HepG2 (cell line): ENCODE results near the gene LDAH. TPM values are rescaled to one million over a fixed set of nuclear protein-coding genes. Genes with fewer than 3 reads are reported as not detected.

ENCODE experiments used
- CBX5 ChIP-seq: sonication (generic); formaldehyde crosslinking; IDR thresholded peaks from 2 replicates; pipeline ENCODE4 v1.4.0; 2020; ENCODE audit warnings: missing genetic modification reagents, borderline replicate concordance
- FUBP1 ChIP-seq: sonication (generic); formaldehyde crosslinking; IDR thresholded peaks from 2 replicates; pipeline ENCODE4 v1.5.1; 2020; ENCODE audit warnings: missing genetic modification reagents, mild to moderate bottlenecking, borderline replicate concordance
- KIAA2018 ChIP-seq: sonication (generic); formaldehyde crosslinking; IDR thresholded peaks from 2 replicates; pipeline ENCODE4 v1.5.0; 2020; ENCODE audit warnings: mild to moderate bottlenecking, missing genetic modification reagents, borderline replicate concordance
- PHF8 ChIP-seq: sonication (generic); formaldehyde crosslinking; IDR thresholded peaks from 2 replicates; pipeline ENCODE4 v1.5.0; 2020; ENCODE audit warnings: missing genetic modification reagents
- SRSF4 ChIP-seq: fragments of 200-400 bp; formaldehyde crosslinking; IDR thresholded peaks from one replicate; pipeline ENCODE4 v1.6.1; 2018; ENCODE audit warnings: mild to moderate bottlenecking, low read depth, low read length, moderate library complexity; ENCODE audit not compliant: poor library complexity, severe bottlenecking
- TBX2 ChIP-seq: sonication (generic); formaldehyde crosslinking; IDR thresholded peaks from 2 replicates; pipeline ENCODE4 v1.5.0; 2020; ENCODE audit warnings: missing genetic modification reagents, mild to moderate bottlenecking, borderline replicate concordance
- TERF1 ChIP-seq: sonication (generic); formaldehyde crosslinking; IDR thresholded peaks from 2 replicates; pipeline ENCODE4 v1.8.0; 2022; ENCODE audit warnings: mild to moderate bottlenecking, missing genetic modification reagents, moderate library complexity
- ZFP37 ChIP-seq: sonication (generic); formaldehyde crosslinking; IDR thresholded peaks from 2 replicates; pipeline ENCODE4 v1.4.0; 2020; ENCODE audit warnings: missing genetic modification reagents, borderline replicate concordance
- ZNF232 ChIP-seq: sonication (generic); formaldehyde crosslinking; IDR thresholded peaks from 2 replicates; pipeline ENCODE4 v1.4.0; 2020; ENCODE audit warnings: missing genetic modification reagents, borderline replicate concordance
- ZNF263 ChIP-seq: sonication (generic); formaldehyde crosslinking; IDR thresholded peaks from 2 replicates; pipeline ENCODE4 v1.4.0; 2020; ENCODE audit warnings: missing genetic modification reagents
- ZNF333 ChIP-seq: sonication (generic); formaldehyde crosslinking; IDR thresholded peaks from 2 replicates; pipeline ENCODE4 v1.4.0; 2020; ENCODE audit warnings: mild to moderate bottlenecking, missing genetic modification reagents, borderline replicate concordance
- ZNF597 ChIP-seq: sonication (generic); formaldehyde crosslinking; IDR thresholded peaks from 2 replicates; pipeline ENCODE4 v1.5.0; 2020; ENCODE audit warnings: missing genetic modification reagents
- ZNF841 ChIP-seq: sonication (generic); formaldehyde crosslinking; IDR thresholded peaks from 2 replicates; pipeline ENCODE4 v1.8.1; 2023; ENCODE audit warnings: missing genetic modification reagents, borderline replicate concordance
- ZNF850 ChIP-seq: sonication (generic); formaldehyde crosslinking; conservative IDR thresholded peaks from 2 replicates; pipeline ENCODE4 v1.9.0; 2021; ENCODE audit warnings: mild to moderate bottlenecking, missing genetic modification reagents
- polyA plus RNA-seq, 8 experiments: library from polyadenylated mRNA; depleted of rRNA in 3 of 8; stranded (reverse) in 7 of 8; unstranded in 1 of 8; fragments of >200 nt; fragmentation: Illumina TruSeq in 4 of 8; extraction: Trizol in 4 of 8; gene quantifications; 2 replicates each; pipeline versions ENCODE4 v1.2.1 to v1.2.3, GENCODE V29; 2011 to 2016; ENCODE audit warnings: low read depth in 4 of 8, missing spikeins in 1 of 8, mixed read lengths in 1 of 8; ENCODE audit not compliant: insufficient read depth in 1 of 8
- total RNA-seq, 5 experiments: library from RNA; depleted of rRNA; stranded (reverse); fragments of >200 nt; fragmentation: Illumina TruSeq; extraction: Trizol; gene quantifications; 2 replicates each; pipeline ENCODE4 v1.2.3, GENCODE V29; 2016; ENCODE audit warnings: low read depth in 1 of 5

LDAH gene
- total and polyA plus RNA-seq, 2 of the 13 experiments (the other 11 are each of a cell fraction or from before 2014, with no cell fraction given) = 28.8 to 46.2 TPM

- no peak for TF ChIP-seq TERF1 (CRISPR knock-in tag)
- no peak for TF ChIP-seq ZNF232 (CRISPR knock-in tag)
- TF ChIP-seq FUBP1 (CRISPR knock-in tag) = no peak
- TF ChIP-seq ZFP37 = no peak
- TF ChIP-seq ZNF597 = no peak
- TF ChIP-seq TBX2 (CRISPR knock-in tag) = no peak
- TF ChIP-seq ZNF333 (CRISPR knock-in tag) = no peak
- TF ChIP-seq ZNF850 = no peak
- no peak for TF ChIP-seq CBX5 (CRISPR knock-in tag)
- TF ChIP-seq ZNF263 (CRISPR knock-in tag) = no peak
- TF ChIP-seq ZNF841 (CRISPR knock-in tag) = no peak
- TF ChIP-seq KIAA2018 = no peak
- no peak for TF ChIP-seq PHF8 (CRISPR knock-in tag)
- no peak for TF ChIP-seq SRSF4
- TF ChIP-seq, all 625 proteins: peak for 13
Measured at GRCh38 chr2:20677301-20678085, 145.4 kb downstream of the LDAH start (continued).
